NCI-H2196 treated with DMSO at 0.1 percent for 48 hours (cell line): ENCODE measurements around the gene WBP1L.

ENCODE experiments used
- DNase-seq: peaks from one replicate; lab custom pipeline; 2025; ENCODE audit not compliant: unreplicated experiment; lab: John Stamatoyannopoulos, UW

WBP1L gene

GRCh38 chr10:102777711-102778453 is 34.1 kb downstream of the WBP1L start:
- no peak for DNase-seq

GRCh38 chr10:102778781-102779180 is 35.0 kb downstream of the WBP1L start:
- DNase-seq: no peak

GRCh38 chr10:102779680-102780526 is 36.2 kb downstream of the WBP1L start:
- no peak for DNase-seq

- DNase-seq: no peak
Observed at GRCh38 chr10:102780527-102780808, 36.7 kb downstream of the WBP1L start.

DNA sequence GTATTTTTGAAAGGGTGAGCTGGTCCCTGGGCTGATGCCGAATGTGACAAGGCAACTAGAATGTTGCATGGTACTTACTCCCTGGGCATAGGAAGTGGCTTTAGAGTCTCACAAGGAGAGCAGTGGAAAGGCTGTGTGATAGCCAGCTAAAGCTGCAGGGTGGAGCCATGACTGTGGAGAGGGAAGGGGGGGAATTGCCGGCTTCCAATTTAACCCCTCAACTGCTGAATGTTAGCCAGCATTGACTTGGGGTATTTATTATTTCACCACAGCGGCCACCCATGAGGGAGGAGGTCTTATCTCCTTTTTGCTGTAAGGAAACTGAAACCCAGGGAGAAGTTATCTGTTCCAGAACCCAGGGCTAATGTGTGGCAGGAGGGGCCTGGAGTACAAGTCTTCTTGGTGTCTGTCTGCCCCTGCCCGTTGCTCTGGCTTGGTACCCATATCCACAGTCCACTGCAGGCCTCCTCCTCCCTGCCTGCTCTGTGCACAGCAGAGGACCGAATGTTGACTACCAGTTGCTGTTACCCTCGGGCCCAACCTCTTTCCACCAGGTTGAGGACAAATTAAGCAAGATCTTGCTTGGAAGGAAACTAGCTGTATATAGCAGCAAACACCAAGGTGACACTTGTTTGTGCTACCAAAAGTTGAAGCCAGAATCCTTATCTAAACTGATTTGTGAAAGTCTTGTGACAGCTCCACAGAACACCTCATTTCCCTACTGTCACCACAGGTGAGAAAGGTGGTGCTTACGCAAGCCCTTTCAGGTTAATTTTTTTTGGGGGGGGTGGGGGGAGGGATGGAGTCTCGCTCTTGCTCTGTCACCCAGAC is 37.6 kb downstream of the WBP1L start:
- no peak for DNase-seq

DNA sequence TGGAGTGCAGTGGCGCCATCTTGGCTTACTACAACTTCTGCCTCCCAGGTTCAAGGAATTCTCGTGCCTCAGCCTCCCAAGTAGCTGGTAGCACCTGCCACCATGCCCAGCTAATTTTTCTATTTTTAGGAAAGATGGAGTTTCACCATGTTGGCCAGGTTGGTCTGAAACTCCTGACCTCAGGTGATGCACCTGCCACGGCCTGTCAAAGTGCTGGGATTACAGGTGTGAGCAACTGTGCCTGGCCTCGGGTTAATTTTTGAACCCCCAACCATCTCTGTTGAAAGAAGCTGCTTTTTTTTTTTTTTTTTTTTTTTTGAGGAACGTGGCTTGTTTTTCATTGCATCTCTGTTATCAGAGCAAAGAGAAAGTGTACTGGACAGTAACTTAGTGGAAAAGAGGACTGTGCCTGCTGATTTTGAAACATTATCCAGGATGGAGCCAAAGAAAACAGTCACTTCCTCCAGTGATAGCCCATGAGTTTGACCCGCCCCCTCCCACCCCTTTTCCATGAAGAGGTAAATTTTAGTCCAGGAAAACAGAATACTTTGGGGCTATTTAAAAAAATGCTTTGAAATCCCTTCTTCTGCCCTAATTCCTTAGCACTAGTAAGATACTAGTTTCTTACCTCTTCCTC is 38.3 kb downstream of the WBP1L start:
- DNase-seq: no peak

DNA sequence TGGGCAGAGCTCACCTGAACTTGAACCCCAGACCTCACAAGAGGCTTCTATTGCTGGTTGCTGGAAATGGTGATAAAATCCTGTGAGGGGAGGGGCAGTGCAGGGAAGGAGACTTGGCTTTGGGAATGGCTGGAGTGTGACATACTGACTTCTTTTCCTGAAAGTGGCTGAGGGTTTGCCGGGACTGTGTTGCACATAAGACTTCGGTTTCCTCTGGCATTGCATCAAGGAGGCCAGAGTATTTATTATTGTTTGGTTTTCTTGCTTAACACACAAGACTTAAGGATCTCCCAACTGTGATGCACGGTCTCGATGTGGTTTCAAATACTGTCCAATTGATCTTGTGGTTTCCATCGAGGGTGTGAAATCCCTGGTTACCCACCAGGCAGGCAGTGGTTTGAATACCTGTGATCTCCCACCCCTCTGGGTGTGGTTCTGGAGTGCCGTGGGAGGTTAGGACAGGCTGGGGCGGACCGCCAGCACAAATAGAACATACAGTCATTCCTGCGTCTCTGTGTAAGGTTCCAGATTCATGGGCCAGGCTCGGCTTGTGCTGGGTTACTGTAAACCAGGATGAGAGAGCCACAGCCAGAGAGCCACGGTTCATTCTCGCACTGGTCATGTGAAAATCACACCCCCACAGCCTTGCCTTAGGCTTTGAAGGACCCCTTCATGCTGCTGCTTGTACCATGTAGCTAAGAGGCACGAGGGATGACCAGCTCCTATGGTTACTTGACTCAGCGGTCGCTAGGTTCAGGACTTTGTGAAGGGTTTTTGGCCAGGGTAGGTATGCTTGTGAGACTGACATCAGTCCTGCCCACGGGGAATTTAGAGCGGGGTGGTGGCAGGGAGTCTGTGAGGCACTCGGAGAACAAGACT is 39.2 kb downstream of the WBP1L start:
- no peak for DNase-seq

- no peak for DNase-seq
Observed at GRCh38 chr10:102783568-102783967, 39.8 kb downstream of the WBP1L start.

DNA sequence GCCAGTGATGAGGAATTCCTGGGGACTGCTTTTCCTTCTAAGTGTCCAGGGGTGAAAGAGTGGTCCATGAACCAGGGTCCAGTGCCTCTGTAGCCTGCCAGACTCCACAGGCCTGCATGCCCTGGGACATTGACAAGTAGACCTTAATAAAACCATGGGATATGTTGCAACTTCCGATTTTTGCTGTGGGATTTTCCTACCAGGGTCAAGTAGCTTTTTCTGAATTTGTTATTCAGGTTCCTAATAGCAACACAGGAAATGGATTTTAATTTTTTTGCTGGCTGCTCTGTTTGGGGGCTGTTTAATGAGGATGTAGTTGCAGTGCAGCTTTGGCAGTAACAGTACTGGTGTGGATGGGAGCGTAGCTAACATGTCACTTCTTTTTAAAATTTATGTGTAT is 42.1 kb downstream of the WBP1L start:
- DNase-seq: no peak

DNA sequence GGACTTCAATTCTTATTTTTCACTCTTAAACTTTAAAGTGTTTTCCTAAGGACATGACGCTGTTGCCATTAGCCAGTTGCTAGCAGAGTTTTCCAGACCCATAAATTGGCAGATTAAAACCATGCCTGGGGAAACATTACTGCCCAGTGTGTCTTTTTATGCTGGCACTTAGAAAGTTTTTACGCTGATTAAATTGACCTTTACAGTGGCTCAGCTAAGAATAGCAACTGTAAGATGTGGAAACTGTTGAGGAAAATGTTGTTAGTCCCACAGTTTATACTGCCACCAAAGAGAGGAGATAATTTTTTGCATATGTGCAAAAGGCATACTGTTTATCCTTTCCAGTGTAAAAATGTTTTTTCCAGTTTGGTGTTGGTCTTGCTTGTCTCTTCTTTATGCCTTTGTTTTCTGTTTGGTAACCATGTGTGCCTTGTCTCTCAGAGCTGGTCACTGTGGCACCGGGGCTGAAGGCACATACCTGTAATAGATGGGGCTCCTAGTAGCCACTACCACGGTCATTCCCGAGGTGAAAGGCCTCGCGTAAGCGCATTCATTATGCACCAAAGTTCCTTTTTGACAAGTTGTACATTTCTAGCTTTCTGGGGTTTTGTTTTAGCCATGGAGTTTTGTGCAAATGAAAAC is 48.1 kb downstream of the WBP1L start:
- no peak for DNase-seq

DNA sequence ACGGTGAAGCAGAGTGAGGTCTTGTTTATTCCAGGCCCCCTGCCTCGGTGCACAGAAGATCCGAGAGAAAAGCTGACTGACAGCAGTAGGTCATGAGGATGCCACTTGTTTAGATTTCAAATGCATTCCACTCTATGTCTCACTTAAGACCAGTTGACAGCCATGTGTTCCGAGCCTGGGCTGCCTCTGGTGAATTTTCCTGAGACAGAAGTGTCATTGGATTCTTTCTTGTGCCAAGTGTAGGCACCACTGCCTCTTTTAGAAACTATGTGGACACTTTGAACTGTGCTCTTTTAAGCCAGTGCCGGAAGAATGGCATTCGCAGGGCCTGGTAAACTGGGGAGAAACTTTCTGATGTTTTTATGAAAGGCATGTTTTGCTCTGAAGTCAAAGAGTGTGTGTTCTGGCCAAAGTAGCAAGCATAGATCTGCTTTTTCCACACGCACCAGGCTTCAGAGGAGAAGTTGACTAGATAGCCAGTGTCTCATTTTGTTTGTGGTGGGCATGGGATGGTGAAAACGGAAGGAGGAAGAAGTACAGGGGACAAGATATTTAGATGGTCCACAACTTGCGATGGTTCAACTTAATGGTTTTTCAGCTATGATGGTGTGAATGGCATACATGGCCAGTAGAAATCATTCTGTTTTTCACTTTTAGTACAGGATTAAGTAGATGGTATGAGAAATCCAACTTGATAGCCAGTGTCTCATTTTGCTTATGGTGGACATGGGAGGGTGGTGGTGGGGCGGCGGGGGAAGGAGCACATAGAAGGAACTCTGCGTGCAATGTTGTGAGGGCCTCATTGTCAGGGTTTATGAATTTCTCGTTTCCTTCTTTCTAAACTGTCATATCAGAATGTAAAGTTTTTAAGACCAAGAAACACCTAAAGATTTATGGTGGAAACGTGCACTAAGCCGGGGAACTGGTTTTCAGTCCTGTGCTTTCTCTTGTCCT is 52.0 kb downstream of the WBP1L start:
- DNase-seq: no peak

- no peak for DNase-seq
Observed at GRCh38 chr10:102796407-102797176, 52.8 kb downstream of the WBP1L start.

DNA sequence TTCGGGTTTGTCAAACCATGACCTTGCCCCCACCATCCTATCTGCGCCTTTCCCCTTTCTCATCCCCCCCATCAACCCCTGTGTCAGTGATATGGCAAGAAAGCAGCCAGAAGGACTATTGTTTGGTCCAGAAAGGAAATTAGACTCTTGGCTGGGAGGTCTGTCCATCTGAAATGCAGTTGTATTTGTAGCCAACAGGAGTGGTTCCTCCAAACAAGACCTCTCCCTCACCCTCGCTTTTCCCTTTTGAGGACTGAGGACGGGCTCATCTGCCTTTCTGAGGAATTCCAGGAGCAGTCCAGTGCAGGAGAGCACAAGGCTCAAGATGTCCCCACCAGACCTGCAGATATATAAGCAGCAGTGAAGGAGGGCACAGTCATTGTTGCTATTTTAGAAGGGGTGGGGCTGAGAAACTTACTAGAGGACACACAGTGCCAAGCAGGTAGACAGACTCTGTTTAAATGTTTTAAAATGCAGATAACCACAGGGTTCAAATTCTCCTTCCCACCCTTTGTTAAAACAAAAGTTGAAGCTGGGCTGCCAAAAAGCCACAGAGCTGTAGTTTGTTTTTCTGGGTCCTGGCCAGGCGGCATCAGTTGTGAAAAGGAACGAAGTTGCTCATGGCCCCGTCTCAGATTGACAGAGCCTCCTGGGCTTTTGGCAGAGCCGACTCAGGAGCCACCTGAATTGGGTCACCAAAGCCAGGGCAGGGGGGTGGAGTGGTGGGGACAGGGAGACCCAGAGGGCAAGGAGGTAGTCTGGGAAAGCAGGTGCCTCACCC is 56.1 kb downstream of the WBP1L start:
- no peak for DNase-seq

DNA sequence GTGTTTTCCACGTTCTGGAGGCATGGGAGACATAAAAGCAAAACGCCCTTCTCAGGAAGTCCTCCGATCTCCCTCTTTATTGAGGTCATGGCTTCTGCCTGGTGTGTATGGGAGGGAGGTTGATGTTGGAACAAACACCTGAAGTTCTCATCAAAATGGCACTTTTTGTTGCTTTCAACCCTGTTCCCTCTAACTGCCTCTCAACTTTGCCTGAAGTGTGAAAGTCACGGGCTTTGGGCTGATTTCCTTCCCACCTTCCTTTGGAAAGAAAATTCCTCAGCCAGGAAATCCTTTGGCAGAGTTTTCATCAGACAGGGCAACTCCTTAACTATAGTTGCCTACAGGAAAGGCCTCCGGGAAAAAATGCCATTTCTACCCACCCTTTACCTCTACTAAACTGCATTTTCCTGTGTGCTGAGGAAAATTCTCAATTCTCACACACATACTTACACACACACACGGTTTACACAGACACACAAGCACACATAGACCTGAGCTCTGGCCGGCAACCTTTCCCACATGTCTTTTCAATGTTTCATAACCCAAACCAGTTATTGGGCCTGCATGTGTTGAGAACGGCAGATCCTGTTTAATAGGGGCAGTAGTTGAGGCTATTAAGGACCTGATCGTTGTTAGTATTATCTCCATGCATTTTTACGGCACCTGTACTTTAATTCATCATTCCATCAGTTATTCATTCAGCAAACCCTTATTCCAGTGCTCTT is 57.0 kb downstream of the WBP1L start:
- no peak for DNase-seq

- no peak for DNase-seq
Observed at GRCh38 chr10:102801496-102801895, 57.7 kb downstream of the WBP1L start.

- DNase-seq: no peak
Observed at GRCh38 chr10:102801978-102802377, 58.2 kb downstream of the WBP1L start.
